ENCODE results near the gene SORCS1.

DNA sequence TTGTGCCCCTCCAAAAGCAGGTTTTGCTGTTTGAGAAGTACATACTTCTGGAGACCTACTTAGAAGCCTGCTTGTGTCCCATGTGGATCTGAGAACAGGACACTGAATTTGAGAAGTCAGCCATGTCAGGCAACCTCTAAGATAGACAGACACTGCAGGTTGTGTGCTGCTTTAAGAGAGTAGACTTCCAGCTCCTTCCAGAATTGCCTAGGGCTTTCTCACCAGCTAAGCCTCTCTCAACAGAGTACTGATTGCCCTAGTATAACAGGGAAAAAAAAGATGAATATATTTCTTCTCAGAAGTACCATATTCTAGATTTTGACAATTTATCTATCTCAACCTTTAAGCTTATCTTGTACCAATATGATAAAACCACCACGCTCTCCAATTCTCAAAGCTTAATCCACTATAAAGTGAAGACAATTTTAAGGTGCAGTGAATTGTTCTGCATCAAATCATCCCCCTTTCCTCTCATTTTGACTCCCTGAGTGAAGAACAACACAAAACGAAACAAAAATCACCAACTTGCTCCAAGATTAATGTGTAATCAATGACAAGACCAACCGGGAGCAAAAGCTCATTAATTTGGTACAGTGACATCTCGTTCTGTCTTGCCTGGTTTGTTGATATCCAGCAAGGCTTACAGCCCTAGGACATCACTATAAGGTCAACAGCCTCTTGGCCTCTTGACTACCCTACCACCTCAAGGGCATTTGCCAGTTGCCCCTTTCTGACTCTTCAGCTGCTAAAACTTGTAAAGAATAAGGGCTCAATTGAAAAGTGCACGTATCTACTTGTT is 214.6 kb downstream of the SORCS1 start:
- TF ChIP-seq, protein P1, sequence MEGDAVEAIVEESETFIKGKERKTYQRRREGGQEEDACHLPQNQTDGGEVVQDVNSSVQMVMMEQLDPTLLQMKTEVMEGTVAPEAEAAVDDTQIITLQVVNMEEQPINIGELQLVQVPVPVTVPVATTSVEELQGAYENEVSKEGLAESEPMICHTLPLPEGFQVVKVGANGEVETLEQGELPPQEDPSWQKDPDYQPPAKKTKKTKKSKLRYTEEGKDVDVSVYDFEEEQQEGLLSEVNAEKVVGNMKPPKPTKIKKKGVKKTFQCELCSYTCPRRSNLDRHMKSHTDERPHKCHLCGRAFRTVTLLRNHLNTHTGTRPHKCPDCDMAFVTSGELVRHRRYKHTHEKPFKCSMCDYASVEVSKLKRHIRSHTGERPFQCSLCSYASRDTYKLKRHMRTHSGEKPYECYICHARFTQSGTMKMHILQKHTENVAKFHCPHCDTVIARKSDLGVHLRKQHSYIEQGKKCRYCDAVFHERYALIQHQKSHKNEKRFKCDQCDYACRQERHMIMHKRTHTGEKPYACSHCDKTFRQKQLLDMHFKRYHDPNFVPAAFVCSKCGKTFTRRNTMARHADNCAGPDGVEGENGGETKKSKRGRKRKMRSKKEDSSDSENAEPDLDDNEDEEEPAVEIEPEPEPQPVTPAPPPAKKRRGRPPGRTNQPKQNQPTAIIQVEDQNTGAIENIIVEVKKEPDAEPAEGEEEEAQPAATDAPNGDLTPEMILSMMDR (conservative IDR thresholded peaks at IDR 0.05 in 1 of 2, IDR thresholded peaks at IDR 0.05 in 1 of 2; ENCODE audit: low read depth in 1 of 2, low read length in 2 of 2) = no peak
- TF ChIP-seq EZH2 (IDR thresholded peaks at IDR 0.05; ENCODE audit: low read length, missing control alignments) = no peak
